Skeletal muscle satellite cell (primary cell): ENCODE data around the gene DMD.
"Not testable (repeated sequence)": the region's sequence is repeated elsewhere in the genome, so short reads cannot be mapped to it uniquely, and the experiment has no call there.

Experiments used
- H3K27me3 ChIP-seq: 2 replicates; pipeline ENCODE4 v1.7.0; 2013; ENCODE audit warnings: low read length; ENCODE audit not compliant: control insufficient read depth, insufficient read depth
- H3K36me3 ChIP-seq: 2 replicates; pipeline ENCODE4 v1.7.0; 2013; ENCODE audit warnings: mild to moderate bottlenecking, control low read depth, low read length; ENCODE audit not compliant: insufficient read depth
- H3K4me1 ChIP-seq: 2 replicates; pipeline ENCODE4 v1.7.0; 2013; ENCODE audit warnings: low read length; ENCODE audit not compliant: control insufficient read depth, insufficient read depth
- H3K4me2 ChIP-seq: 2 replicates; pipeline ENCODE4 v1.7.0; 2013; ENCODE audit warnings: mild to moderate bottlenecking, low read length
- H3K4me3 ChIP-seq: 2 replicates; pipeline ENCODE4 v1.7.0; 2013; ENCODE audit warnings: low read length
- H3K9ac ChIP-seq: 2 replicates; pipeline ENCODE4 v1.7.0; 2013; ENCODE audit warnings: mild to moderate bottlenecking, low read depth, low read length, moderate library complexity
- H3K9me3 ChIP-seq: replicated peaks from 2 replicates; pipeline ENCODE4 v1.7.0; 2013; ENCODE audit warnings: mild to moderate bottlenecking, control low read depth, low read length

Gene DMD

GRCh38 chrX:32392655-32393054 is 818.7 kb downstream of the DMD start:
- no peaks in the 10 kb centered on the region for H3K36me3 ChIP-seq
- H3K4me1 ChIP-seq, result no peaks in the 10 kb centered on the region
- no peak overlapping the region for H3K4me3 ChIP-seq
- H3K27me3 ChIP-seq, result no peaks in the 10 kb centered on the region
- no peak overlapping the region for H3K9ac ChIP-seq
- no peak overlapping the region for H3K4me2 ChIP-seq
- H3K9me3 ChIP-seq, result no peaks in the 10 kb centered on the region

GRCh38 chrX:32370456-32371205 is 840.7 kb downstream of the DMD start:
- no peak overlapping the region for H3K4me2 ChIP-seq
- no peaks in the 10 kb centered on the region for H3K27me3 ChIP-seq
- H3K9me3 ChIP-seq, result no peaks in the 10 kb centered on the region
- H3K9ac ChIP-seq, result no peak overlapping the region
- H3K4me1 ChIP-seq, result no peaks in the 10 kb centered on the region
- no peak overlapping the region for H3K4me3 ChIP-seq
- H3K36me3 ChIP-seq, result no peaks in the 10 kb centered on the region

GRCh38 chrX:32293962-32294700 is 917.2 kb downstream of the DMD start:
- Histone ChIP-seq H3K9me3 (no peaks in the 10 kb centered on the region), H3K4me3 (no peak overlapping the region), H3K36me3 (no peaks in the 10 kb centered on the region), H3K4me2 (no peak overlapping the region), H3K9ac (no peak overlapping the region), H3K4me1 (no peaks in the 10 kb centered on the region), H3K27me3 (no peaks in the 10 kb centered on the region)

- H3K27me3 ChIP-seq, result no peaks in the 10 kb centered on the region
- no peaks in the 10 kb centered on the region for H3K9me3 ChIP-seq
- H3K4me3 ChIP-seq, result no peak overlapping the region
- no peak overlapping the region for H3K4me2 ChIP-seq
- no peaks in the 10 kb centered on the region for H3K4me1 ChIP-seq
- H3K36me3 ChIP-seq, result no peaks in the 10 kb centered on the region
- H3K9ac ChIP-seq, result no peak overlapping the region
These were observed 922.0 kb downstream of the DMD start for GRCh38 chrX:32289356-32289755.

- Histone ChIP-seq H3K9me3 (no peaks in the 10 kb centered on the region), H3K4me1 (no peaks in the 10 kb centered on the region), H3K9ac (no peak overlapping the region), H3K4me3 (no peak overlapping the region), H3K36me3 (no peaks in the 10 kb centered on the region), H3K27me3 (no peaks in the 10 kb centered on the region), H3K4me2 (no peak overlapping the region)
These were observed 929.5 kb downstream of the DMD start for GRCh38 chrX:32281853-32282252.

GRCh38 chrX:32280921-32281320 is 930.4 kb downstream of the DMD start:
- H3K4me2 ChIP-seq, result no peak overlapping the region
- no peaks in the 10 kb centered on the region for H3K9me3 ChIP-seq
- no peaks in the 10 kb centered on the region for H3K36me3 ChIP-seq
- no peak overlapping the region for H3K4me3 ChIP-seq
- no peak overlapping the region for H3K9ac ChIP-seq
- H3K4me1 ChIP-seq, result no peaks in the 10 kb centered on the region
- no peaks in the 10 kb centered on the region for H3K27me3 ChIP-seq

GRCh38 chrX:32280489-32280888 is 930.9 kb downstream of the DMD start:
- H3K9ac ChIP-seq, result no peak overlapping the region
- H3K27me3 ChIP-seq, result no peaks in the 10 kb centered on the region

GRCh38 chrX:32276153-32276552 is 935.2 kb downstream of the DMD start:
- H3K9ac ChIP-seq, result no peak overlapping the region
- no peaks in the 10 kb centered on the region for H3K9me3 ChIP-seq
- no peaks in the 10 kb centered on the region for H3K36me3 ChIP-seq
- H3K4me1 ChIP-seq, result no peaks in the 10 kb centered on the region
- H3K4me3 ChIP-seq, result no peak overlapping the region
- no peaks in the 10 kb centered on the region for H3K27me3 ChIP-seq
- H3K4me2 ChIP-seq, result no peak overlapping the region

More at GRCh38 chrX:32280489-32280888, 930.9 kb downstream of the DMD start:
- H3K4me2 ChIP-seq, result no peak overlapping the region
- no peaks in the 10 kb centered on the region for H3K36me3 ChIP-seq
- H3K4me3 ChIP-seq, result no peak overlapping the region
- no peaks in the 10 kb centered on the region for H3K4me1 ChIP-seq
- H3K9me3 ChIP-seq, result no peaks in the 10 kb centered on the region

- Histone ChIP-seq H3K4me3 (no peak overlapping the region), H3K9me3 (no peaks in the 10 kb centered on the region), H3K4me2 (no peak overlapping the region), H3K36me3 (no peaks in the 10 kb centered on the region), H3K9ac (no peak overlapping the region), H3K4me1 (no peaks in the 10 kb centered on the region), H3K27me3 (no peaks in the 10 kb centered on the region)
These were observed 941.5 kb downstream of the DMD start for GRCh38 chrX:32269866-32270265.

GRCh38 chrX:32268207-32268606 is 943.1 kb downstream of the DMD start:
- no peaks in the 10 kb centered on the region for H3K4me1 ChIP-seq

GRCh38 chrX:32267796-32268195 is 943.6 kb downstream of the DMD start:
- Histone ChIP-seq H3K27me3 (no peaks in the 10 kb centered on the region), H3K36me3 (no peaks in the 10 kb centered on the region), H3K9me3 (no peaks in the 10 kb centered on the region), H3K4me1 (no peaks in the 10 kb centered on the region), H3K9ac (no peak overlapping the region), H3K4me2 (no peak overlapping the region), H3K4me3 (no peak overlapping the region)

More at GRCh38 chrX:32268207-32268606, 943.1 kb downstream of the DMD start:
- Histone ChIP-seq H3K27me3 (no peaks in the 10 kb centered on the region), H3K4me2 (no peak overlapping the region), H3K9ac (no peak overlapping the region), H3K4me3 (no peak overlapping the region), H3K36me3 (no peaks in the 10 kb centered on the region), H3K9me3 (no peaks in the 10 kb centered on the region)

- H3K36me3 ChIP-seq, H3K4me2 ChIP-seq, H3K27me3 ChIP-seq, H3K9ac ChIP-seq, H3K9me3 ChIP-seq, H3K4me3 ChIP-seq, H3K4me1 ChIP-seq: not testable (repeated sequence)
These were observed 964.7 kb downstream of the DMD start for GRCh38 chrX:32246675-32247074.
